Measurements from ENCODE around the gene CNPY2.

DNA sequence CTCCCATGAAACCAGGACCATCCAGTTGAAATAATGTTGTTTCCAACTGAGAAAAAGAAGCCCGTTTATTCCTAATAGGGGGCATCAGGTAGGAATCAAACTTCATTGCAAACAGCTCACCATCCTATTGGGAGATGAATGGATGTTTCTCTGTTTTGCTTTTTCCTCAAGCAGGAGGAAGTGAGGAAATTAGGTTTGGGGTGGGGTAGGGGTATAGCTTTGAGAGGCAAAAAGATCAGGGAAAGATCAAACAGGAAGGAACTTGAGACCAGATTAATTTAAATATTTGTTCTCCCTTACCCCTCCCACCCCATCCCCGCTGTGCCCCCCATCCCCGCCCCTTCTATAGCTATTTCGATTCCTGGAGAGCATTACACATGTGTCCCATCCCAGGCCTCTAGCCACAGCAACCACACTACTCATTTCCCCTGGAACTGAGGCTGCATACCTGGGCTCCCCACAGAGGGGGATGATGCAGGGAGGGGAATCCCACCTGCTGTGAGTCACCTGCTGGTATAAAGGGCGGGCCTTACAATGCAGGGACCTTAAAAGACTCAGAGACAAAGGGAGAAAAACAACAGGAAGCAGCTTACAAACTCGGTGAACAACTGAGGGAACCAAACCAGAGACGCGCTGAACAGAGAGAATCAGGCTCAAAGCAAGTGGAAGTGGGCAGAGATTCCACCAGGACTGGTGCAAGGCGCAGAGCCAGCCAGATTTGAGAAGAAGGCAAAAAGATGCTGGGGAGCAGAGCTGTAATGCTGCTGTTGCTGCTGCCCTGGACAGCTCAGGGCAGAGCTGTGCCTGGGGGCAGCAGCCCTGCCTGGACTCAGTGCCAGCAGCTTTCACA lies 22.7 kb upstream of the CNPY2 start, which contains the start of gene IL23A:
- TF ChIP-seq YY1 (IDR thresholded peaks at IDR 0.05) = no peak
- TF ChIP-seq, protein P1, sequence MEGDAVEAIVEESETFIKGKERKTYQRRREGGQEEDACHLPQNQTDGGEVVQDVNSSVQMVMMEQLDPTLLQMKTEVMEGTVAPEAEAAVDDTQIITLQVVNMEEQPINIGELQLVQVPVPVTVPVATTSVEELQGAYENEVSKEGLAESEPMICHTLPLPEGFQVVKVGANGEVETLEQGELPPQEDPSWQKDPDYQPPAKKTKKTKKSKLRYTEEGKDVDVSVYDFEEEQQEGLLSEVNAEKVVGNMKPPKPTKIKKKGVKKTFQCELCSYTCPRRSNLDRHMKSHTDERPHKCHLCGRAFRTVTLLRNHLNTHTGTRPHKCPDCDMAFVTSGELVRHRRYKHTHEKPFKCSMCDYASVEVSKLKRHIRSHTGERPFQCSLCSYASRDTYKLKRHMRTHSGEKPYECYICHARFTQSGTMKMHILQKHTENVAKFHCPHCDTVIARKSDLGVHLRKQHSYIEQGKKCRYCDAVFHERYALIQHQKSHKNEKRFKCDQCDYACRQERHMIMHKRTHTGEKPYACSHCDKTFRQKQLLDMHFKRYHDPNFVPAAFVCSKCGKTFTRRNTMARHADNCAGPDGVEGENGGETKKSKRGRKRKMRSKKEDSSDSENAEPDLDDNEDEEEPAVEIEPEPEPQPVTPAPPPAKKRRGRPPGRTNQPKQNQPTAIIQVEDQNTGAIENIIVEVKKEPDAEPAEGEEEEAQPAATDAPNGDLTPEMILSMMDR (IDR thresholded peaks at IDR 0.05; ENCODE audit: low read depth, low read length, missing input control) = no peak
- no peak for TF ChIP-seq JUND (IDR thresholded peaks at IDR 0.05)

All from liver (tissue), 3 donors.